Colonic mucosa (tissue), 4 donors: Measurements from ENCODE around the gene TMEM163. TPM values are rescaled to one million over a fixed set of nuclear protein-coding genes. Genes with fewer than 3 reads are reported as not detected.

Experiments
- DNase-seq: peaks from one replicate; pipeline ENCODE4 v3.0.0-alpha.2; 2020
- H3K27ac ChIP-seq: fragments of 200-600 bp; one replicate; pipeline ENCODE4 v1.8.0; 2021
- H3K27me3 ChIP-seq: fragments of 200-600 bp; one replicate; pipeline ENCODE4 v1.8.0; 2021
- H3K36me3 ChIP-seq: fragments of 200-600 bp; one replicate; pipeline ENCODE4 v1.8.0; 2021
- H3K4me1 ChIP-seq: fragments of 200-600 bp; one replicate; pipeline ENCODE4 v1.8.0; 2021; ENCODE audit warnings: mild to moderate bottlenecking
- H3K4me3 ChIP-seq: fragments of 200-600 bp; one replicate; pipeline ENCODE4 v1.8.0; 2021
- H3K9ac ChIP-seq, 2 donors: one replicate each; pipeline ENCODE4 v1.7.0; 2013; ENCODE audit warnings: control low read depth in 2 of 2, low read depth in 2 of 2, low read length in 2 of 2
- H3K9me3 ChIP-seq: fragments of 200-600 bp; one replicate; pipeline ENCODE4 v1.8.0; 2021
- CTCF ChIP-seq: fragments of 200-600 bp; IDR thresholded peaks from one replicate; pipeline ENCODE4 v1.8.0; 2022; ENCODE audit warnings: antibody characterized with exemption, mild to moderate bottlenecking
- intact Hi-C: fragments of 100-400 bp; cut with DNase I; formaldehyde crosslinking; loops from one replicate; pipeline ENCODE4 v1.14.1; 2022
- total RNA-seq, 2 donors: library from RNA; stranded (reverse); fragmentation: NEBNext Ultra II Directional in 1 of 2; extraction: Animal tissue kit (Norgen Biotek cat#: 25700) in 1 of 2; gene quantifications; one replicate each; pipeline ENCODE4 v1.2.1, GENCODE V29; 2021
- donor health status: healthy.
- donor health status: DM: no; HTN: no; CAD: no.
- donor health status: DM: no; HTN: no; CAD: no.

TMEM163 gene
- total RNA-seq, 2 donors from 2014 or later, result 0.29 TPM; not detected in 1

GRCh38 chr2:134502104-134502503 lies 216.7 kb downstream of the TMEM163 start:
- no peak overlapping the region for H3K4me3 ChIP-seq
- H3K4me1 ChIP-seq, result no peaks in the 10 kb centered on the region
- TF ChIP-seq CTCF, result no peak
- no peaks in the 10 kb centered on the region for H3K36me3 ChIP-seq
- intact Hi-C loops, result no loop called here
- H3K27ac ChIP-seq, result no peak overlapping the region
- no peaks in the 10 kb centered on the region for H3K9me3 ChIP-seq
- no peak overlapping the region for H3K9ac ChIP-seq
- no peak for DNase-seq
- H3K27me3 ChIP-seq, result no peaks in the 10 kb centered on the region

- intact Hi-C loops, result no loop called here
- Histone ChIP-seq H3K9me3 (no peaks in the 10 kb centered on the region), H3K27ac (no peak overlapping the region), H3K9ac (no peak overlapping the region), H3K27me3 (no peaks in the 10 kb centered on the region), H3K4me3 (no peak overlapping the region), H3K4me1 (no peaks in the 10 kb centered on the region), H3K36me3 (no peaks in the 10 kb centered on the region)
- TF ChIP-seq CTCF, result no peak
- no peak for DNase-seq
Measured at GRCh38 chr2:134501476-134502091, 217.2 kb downstream of the TMEM163 start.

GRCh38 chr2:134500211-134500935 lies 218.4 kb downstream of the TMEM163 start:
- Histone ChIP-seq H3K27me3 (no peaks in the 10 kb centered on the region), H3K27ac (no peak overlapping the region), H3K36me3 (no peaks in the 10 kb centered on the region), H3K4me1 (no peaks in the 10 kb centered on the region), H3K4me3 (no peak overlapping the region), H3K9me3 (no peaks in the 10 kb centered on the region), H3K9ac (no peak overlapping the region)
- TF ChIP-seq CTCF, result no peak
- intact Hi-C loops, result no loop called here
- DNase-seq, result no peak

GRCh38 chr2:134499307-134499926 lies 219.4 kb downstream of the TMEM163 start:
- no peaks in the 10 kb centered on the region for H3K36me3 ChIP-seq
- DNase-seq, result no peak
- H3K4me3 ChIP-seq, result no peak overlapping the region
- H3K4me1 ChIP-seq, result no peaks in the 10 kb centered on the region
- no peak for TF ChIP-seq CTCF
- intact Hi-C loops, result no loop called here
- H3K9me3 ChIP-seq, result no peaks in the 10 kb centered on the region
- H3K27me3 ChIP-seq, result no peaks in the 10 kb centered on the region
- H3K27ac ChIP-seq, result no peak overlapping the region
- H3K9ac ChIP-seq, result no peak overlapping the region

GRCh38 chr2:134498654-134499053 lies 220.1 kb downstream of the TMEM163 start:
- DNase-seq, result no peak
- no peaks in the 10 kb centered on the region for H3K36me3 ChIP-seq
- H3K4me1 ChIP-seq, result no peaks in the 10 kb centered on the region
- no peak overlapping the region for H3K27ac ChIP-seq
- intact Hi-C loops, result no loop called here
- H3K9ac ChIP-seq, result no peak overlapping the region
- no peak for TF ChIP-seq CTCF
- no peaks in the 10 kb centered on the region for H3K27me3 ChIP-seq
- H3K9me3 ChIP-seq, result no peaks in the 10 kb centered on the region
- no peak overlapping the region for H3K4me3 ChIP-seq
